Epithelial cell of esophagus (primary cell): ENCODE results near the gene ACTA2.

ENCODE experiments used
- DNase-seq: peaks from one replicate; pipeline ENCODE4 v3.0.0; 2010; ENCODE audit warnings: low read depth
- H3K4me3 ChIP-seq: 2 replicates; pipeline ENCODE4 v1.5.1; 2011; ENCODE audit warnings: mild to moderate bottlenecking, low read length, control low read depth
- TF ChIP-seq, protein P1 (sequence below): IDR thresholded peaks from 2 replicates; pipeline ENCODE4 v1.5.1; 2011; ENCODE audit warnings: low read depth, mild to moderate bottlenecking, low read length, control low read depth, inconsistent platforms; ENCODE audit not compliant: insufficient read depth; ENCODE audit errors: missing control alignments

ACTA2 gene

DNA sequence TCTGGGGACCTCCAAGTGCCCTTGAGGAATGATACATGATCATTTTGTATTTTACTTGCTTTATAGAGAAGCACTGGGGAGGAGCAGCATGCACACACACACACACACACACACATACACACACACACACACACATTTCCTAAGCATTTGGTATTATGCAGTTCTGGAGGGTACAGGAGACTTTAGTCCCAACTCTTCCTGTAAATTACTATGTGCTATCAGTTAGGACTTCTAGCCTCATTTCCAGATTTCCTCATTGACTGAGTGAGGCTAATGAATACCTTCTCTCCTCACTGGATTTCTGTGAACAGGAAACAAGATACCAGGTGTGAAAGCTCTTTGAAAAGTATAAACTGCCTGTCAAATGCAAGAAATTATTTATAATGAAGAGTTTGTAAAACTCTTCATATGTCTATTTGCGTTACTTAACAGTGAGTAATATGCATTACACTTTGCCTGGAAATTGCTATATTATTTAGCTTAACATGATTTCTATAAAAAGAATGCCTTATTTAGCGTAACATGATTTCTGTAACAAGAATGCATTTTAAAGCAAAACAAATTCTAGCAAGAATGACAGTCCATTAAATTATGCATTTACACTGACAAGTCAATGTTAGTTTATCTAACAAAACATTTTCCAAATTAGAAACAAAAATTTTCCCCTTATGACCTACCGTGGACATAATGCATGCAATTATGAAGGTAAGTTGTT is 34.2 kb downstream of the ACTA2 start:
- TF ChIP-seq, protein P1, sequence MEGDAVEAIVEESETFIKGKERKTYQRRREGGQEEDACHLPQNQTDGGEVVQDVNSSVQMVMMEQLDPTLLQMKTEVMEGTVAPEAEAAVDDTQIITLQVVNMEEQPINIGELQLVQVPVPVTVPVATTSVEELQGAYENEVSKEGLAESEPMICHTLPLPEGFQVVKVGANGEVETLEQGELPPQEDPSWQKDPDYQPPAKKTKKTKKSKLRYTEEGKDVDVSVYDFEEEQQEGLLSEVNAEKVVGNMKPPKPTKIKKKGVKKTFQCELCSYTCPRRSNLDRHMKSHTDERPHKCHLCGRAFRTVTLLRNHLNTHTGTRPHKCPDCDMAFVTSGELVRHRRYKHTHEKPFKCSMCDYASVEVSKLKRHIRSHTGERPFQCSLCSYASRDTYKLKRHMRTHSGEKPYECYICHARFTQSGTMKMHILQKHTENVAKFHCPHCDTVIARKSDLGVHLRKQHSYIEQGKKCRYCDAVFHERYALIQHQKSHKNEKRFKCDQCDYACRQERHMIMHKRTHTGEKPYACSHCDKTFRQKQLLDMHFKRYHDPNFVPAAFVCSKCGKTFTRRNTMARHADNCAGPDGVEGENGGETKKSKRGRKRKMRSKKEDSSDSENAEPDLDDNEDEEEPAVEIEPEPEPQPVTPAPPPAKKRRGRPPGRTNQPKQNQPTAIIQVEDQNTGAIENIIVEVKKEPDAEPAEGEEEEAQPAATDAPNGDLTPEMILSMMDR = no peak
- no peak for DNase-seq
- H3K4me3 ChIP-seq = no peak overlapping the region

DNA sequence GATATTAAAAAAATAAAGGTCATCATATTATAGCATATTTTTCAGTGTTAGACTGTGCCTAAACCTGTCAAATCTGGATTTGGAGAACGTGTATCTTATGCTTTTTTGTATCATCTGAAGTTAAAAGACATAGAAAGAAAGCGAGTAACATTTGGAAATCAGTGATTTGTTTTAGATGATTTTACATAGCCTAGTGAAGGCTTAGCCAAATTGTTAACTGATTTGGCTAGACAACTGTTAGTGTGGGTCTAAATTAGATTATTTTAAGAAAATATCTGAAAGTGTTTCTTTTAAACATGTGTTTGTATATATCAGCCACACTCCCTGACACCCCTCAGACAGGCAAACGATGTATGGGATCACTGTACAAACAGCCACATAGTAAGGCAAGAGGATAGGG is 35.6 kb downstream of the ACTA2 start:
- H3K4me3 ChIP-seq = no peak overlapping the region
- TF ChIP-seq, protein P1 = no peak
- DNase-seq = no peak

DNA sequence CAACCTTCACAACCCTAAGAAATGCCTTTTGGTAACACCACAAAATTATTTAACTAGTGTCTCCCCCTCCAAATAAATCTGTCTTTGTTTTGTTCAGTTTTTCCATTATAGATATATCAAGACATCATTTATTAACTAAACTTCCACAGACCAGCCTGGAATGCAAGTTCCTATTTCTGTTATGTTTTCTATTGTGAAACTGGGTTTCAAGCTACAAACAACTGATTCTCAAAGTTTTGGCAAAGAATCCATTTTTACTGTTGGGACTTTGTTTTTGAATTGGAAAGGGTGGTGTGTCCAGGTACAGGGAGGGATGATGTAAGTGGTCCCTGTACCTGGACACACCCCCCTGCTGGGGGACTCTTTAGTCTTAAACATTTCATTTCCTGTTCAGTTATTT is 36.3 kb downstream of the ACTA2 start:
- H3K4me3 ChIP-seq = no peak overlapping the region
- TF ChIP-seq, protein P1 = no peak
- no peak for DNase-seq

DNA sequence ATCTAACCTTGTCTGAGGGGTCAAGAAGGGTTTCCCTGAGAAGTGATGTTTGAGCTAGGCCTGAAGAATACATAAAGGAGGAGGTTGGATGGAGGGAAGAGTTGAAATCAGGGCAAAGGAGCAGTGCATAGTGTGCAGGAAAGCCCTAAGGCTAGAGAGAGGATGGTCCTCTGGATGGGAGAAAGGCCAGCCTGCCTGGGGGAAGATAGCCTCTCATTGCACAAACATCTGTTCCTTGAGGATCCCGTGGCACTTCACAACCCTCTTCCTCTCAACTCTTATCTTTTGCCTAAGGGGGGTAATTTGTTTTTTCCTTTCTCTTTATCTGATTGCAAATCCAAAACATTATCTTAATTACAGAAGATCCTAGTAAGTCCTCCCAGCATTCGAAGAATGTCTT is 36.8 kb downstream of the ACTA2 start:
- no peak for DNase-seq
- no peak overlapping the region for H3K4me3 ChIP-seq
- TF ChIP-seq, protein P1 = no peak

DNA sequence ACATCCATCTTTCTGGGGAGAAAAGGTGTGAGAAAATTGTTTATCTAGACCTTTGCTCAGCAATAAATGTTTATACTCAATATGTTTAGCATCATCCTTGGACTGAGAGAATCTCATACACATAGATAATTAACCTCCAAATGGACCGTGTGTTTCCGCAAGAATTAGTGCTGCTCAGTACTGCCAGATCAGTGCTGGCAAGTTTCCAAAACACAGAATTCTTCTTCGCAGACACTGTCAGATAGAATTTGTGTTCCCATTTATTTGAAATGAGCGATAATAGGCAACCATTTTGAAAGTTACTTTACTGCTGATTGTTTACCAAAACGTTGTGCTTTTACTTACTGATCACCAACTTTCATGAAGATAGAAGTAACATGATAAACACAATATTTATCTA is 38.8 kb downstream of the ACTA2 start:
- TF ChIP-seq, protein P1 = no peak
- H3K4me3 ChIP-seq = no peak overlapping the region
- DNase-seq = no peak

DNA sequence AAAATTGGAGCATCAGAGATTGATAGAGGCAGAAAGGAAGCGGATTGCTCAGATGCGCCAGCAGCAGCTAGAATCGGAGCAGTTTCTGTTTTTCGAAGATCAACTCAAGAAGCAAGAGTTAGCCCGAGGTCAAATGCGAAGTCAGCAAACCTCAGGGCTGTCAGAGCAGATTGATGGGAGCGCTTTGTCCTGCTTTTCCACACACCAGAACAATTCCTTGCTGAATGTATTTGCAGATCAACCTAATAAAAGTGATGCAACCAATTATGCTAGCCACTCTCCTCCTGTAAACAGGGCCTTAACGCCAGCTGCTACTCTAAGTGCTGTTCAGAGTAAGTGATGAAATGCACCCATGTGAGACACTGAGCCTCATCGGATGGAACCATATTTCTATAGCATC is 39.4 kb downstream of the ACTA2 start:
- no peak overlapping the region for H3K4me3 ChIP-seq
- no peak for DNase-seq
- TF ChIP-seq, protein P1 = no peak

DNA sequence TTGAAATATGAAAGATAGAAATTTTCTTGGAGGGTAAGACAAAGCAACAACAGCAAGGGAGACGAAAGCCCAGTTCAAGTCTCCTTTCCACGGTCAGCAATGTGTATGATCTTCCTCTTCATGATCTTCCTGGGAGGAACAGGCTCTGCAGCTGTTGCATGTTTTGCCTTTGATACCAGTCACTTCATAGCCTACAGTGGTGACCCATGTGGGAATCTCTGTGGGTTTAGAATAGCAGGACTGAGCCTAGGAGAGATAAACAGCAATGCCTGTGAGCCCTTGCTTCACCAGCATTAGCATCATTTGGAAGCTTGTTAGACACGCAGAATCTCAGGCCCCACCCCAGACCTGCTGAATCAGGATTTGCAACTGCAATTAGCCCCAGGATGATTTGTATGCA is 40.7 kb downstream of the ACTA2 start:
- TF ChIP-seq, protein P1 = no peak
- no peak overlapping the region for H3K4me3 ChIP-seq
- no peak for DNase-seq
